Measurements from ENCODE around the gene GEMIN2.
A peak's percentile ranks its signal among the peaks of the same experiment; 100 is the strongest.
"Not testable (repeated sequence)": the region's sequence is repeated elsewhere in the genome, so short reads cannot be mapped to it uniquely, and the experiment has no call there.

The GEMIN2 gene

GRCh38 chr14:39099748-39100147 is 14.4 kb upstream of the GEMIN2 start:
- in situ Hi-C loops (cut with HindIII; ENCODE audit: low pct_ligation_motif_present, low sequenced_read_pairs), result no loop called here
- DNase-seq, result no peak
- Histone ChIP-seq H3K4me3 (ENCODE audit: low read depth, low read length) (no peak overlapping the region), H3K27ac (no peak overlapping the region), H3K36me3 (replicated peaks) (peaks cover 15% of the 10 kb centered on the region), H3K27me3 (replicated peaks) (no peaks in the 10 kb centered on the region)
- TF ChIP-seq CTCF (IDR thresholded peaks at IDR 0.05; ENCODE audit: low read depth, low read length, missing control alignments), result no peak

DNA sequence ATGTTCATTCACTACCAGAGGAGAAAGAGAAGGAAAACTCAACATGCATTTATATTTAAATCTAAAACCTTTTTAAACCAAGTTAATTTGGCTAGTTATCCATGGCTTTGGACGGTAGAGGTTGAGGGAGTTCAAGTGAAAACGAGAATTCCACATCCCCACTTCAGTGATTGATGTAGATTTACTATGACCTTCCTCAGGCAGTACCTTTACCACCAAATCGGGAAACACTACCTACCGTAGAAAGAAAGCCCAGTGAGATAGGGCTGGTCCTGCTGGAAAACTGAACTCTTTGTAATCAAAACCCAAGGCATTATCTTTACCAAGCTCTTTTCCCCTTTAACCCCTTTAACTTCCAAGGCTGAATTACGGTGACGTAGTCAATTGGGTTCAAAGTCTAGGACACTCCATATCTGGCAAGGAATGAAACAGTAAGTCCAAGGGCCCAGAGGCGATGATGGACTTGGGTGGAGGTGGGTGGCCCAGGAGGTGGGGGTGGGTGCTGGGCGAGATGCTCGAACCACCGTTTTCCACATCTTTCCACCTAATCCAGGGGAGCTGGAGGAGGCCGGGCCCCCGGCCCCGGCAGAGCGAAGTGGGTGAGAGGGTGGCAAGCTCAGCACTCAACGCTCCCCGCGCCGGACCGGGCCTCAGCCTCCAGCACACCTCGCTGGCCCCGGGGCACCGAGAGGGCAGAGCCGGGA is 11.7 kb upstream of the GEMIN2 start:
- peak; percentile 31 for DNase-seq
- Histone ChIP-seq H3K36me3 (replicated peaks) (peaks cover 2% of the 10 kb centered on the region), H3K4me3 (ENCODE audit: low read depth, low read length) (peak overlapping the region; percentile 74), H3K27ac (peak overlapping the region; percentile 94), H3K27me3 (replicated peaks) (no peaks in the 10 kb centered on the region)
- in situ Hi-C loops (cut with HindIII; ENCODE audit: low pct_ligation_motif_present, low sequenced_read_pairs), result no loop called here
- no peak for TF ChIP-seq CTCF (IDR thresholded peaks at IDR 0.05; ENCODE audit: low read depth, low read length, missing control alignments)

GRCh38 chr14:39102969-39103957 is 10.9 kb upstream of the GEMIN2 start, which contains the start of gene SEC23A:
SEC23A (minus strand) TSS chr14:39103235; CDS start chr14:39096118, 7,117 bp downstream.
- Histone ChIP-seq H3K27me3 (replicated peaks) (no peaks in the 10 kb centered on the region), H3K4me3 (ENCODE audit: low read depth, low read length) (peak within 1 kb of the TSS; percentile 74), H3K27ac (peak within 1 kb of the TSS; percentile 94), H3K36me3 (replicated peaks) (peaks cover 2% of the 10 kb centered on the region)
- in situ Hi-C loops (cut with HindIII; ENCODE audit: low pct_ligation_motif_present, low sequenced_read_pairs), result no loop called here
- no peak for TF ChIP-seq CTCF (IDR thresholded peaks at IDR 0.05; ENCODE audit: low read depth, low read length, missing control alignments)
- peak; percentile 77 for DNase-seq

DNA sequence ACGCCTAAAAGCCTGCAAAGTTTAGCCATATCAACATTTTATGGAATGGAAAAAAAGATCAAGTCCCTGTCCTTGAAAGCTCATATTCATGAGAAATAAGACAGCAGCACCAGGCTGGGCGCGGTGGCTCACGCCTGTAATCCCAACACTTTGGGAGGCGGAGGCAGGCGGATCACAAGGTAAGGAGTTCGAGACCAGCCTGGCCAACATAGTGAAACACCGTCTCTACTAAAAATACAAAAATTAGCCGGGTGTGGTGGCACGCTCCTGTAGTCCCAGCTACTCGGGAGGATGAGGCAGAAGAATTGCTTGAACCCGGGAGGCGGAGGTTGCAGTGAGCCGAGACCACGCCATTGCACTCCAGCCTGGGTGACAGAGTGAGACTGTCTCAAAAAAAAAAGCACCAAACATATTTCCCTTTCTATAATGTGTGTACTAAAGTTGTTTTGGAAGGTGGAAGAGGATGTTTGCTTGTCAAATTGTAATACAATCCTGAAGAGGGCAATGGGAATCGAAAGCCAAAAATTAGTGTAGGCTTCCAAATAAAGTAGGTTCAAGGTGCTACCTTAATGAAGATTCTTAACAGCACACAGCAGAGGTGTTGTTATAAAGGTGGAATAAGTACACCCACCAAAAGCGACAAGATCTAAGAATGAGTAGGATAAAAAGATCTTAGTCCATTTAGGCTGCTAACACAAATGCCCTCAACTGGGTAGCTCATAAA is 9.9 kb upstream of the GEMIN2 start:
- Histone ChIP-seq H3K4me3 (ENCODE audit: low read depth, low read length) (peak overlapping the region; percentile 74), H3K27ac (peak overlapping the region; percentile 94)
- DNase-seq; H3K27me3 ChIP-seq (replicated peaks); H3K36me3 ChIP-seq (replicated peaks); in situ Hi-C loops (cut with HindIII; ENCODE audit: low pct_ligation_motif_present, low sequenced_read_pairs): not testable (repeated sequence)

DNA sequence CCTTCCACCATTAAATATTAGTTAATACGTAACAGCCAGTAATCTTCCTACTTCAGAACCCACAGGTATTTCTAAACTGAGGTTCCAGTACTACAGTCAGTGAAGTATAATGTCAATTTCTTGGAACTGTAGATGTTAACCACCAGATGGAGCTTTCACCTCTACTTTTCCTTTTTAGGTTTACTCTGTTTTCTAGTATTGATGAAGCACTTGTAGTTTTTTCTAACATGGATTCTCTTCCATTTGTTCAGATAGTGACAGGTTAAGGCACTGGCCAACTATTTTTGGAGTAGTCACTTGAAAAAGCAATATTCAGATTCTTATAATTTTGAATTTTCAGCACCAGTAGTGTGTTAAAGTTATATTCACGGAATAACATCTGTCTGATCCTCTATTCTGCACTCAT is 6.5 kb upstream of the GEMIN2 start:
- Histone ChIP-seq H3K36me3 (replicated peaks) (no peaks in the 10 kb centered on the region), H3K27ac (no peak overlapping the region), H3K4me3 (ENCODE audit: low read depth, low read length) (no peak overlapping the region), H3K27me3 (replicated peaks) (no peaks in the 10 kb centered on the region)
- no peak for DNase-seq
- in situ Hi-C loops (cut with HindIII; ENCODE audit: low pct_ligation_motif_present, low sequenced_read_pairs), result no loop called here
- peak; percentile 49 for TF ChIP-seq CTCF (IDR thresholded peaks at IDR 0.05; ENCODE audit: low read depth, low read length, missing control alignments)

All from brain microvascular endothelial cell (primary cell).